HG03175 (cell line): ENCODE measurements around the gene FSD1L.

Source experiments
- ATAC-seq: cut with Tn5 transposase; IDR thresholded peaks from one replicate; pipeline ENCODE4 v1.9.1; 2021; ENCODE audit warnings: mild to moderate bottlenecking, moderate library complexity; ENCODE audit not compliant: unreplicated experiment

FSD1L gene

DNA sequence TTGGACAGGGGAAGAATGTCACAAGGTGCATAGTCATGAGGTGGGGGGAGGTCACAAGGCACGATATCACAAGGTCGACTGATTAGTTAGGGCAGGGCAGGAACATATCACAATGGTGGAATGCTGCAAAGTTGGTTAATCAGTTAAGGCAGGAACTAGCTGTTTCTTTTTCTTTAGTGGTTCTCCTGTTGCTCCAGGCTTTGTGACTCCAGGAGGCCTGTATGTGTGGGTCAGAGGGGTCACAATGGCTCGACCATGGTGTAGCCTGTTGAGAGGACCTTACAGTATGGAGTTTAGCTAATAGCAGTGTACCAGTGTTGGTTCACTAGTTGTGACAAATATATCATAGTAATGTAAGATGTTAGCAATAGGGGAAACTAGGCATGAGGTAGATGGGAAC lies 12.4 kb upstream of the FSD1L start:
- no peak for ATAC-seq

DNA sequence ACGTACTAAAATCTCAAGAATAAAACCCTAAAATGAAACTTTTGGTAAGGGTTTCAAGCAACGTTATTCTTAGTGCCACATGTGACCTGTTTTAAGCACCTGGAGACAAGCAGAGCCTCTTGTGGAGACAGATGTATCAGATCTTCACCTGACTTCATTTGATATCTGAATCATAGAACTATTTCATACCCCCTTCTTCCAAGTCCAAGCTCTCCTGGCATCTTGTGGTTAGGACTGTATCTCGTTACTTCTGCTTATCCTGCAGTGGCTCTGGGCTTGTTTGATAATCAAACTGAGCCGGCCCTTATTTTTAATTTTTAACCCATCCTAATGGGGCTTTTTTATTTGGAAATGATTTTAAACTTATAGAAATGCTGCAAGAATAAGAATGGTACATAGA lies 11.1 kb upstream of the FSD1L start:
- no peak for ATAC-seq

DNA sequence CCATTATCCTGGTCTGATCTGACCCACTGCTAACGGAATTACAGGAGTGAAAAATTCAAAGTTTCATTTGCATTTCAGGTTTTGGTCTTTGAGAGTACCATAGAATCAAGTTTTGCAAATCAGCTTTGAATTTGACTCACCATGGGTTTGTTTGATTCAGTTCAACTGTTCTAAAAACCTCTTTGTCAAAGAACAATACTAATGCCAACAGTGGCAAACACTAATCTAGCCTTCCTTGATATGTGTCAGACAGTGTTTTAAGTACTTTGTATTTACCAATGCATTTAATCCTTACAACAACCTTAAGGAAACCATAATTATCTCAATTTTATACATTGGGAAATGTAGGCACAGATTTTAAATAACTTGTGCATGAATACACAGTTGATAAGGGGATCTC lies 10.1 kb upstream of the FSD1L start:
- ATAC-seq, result no peak

DNA sequence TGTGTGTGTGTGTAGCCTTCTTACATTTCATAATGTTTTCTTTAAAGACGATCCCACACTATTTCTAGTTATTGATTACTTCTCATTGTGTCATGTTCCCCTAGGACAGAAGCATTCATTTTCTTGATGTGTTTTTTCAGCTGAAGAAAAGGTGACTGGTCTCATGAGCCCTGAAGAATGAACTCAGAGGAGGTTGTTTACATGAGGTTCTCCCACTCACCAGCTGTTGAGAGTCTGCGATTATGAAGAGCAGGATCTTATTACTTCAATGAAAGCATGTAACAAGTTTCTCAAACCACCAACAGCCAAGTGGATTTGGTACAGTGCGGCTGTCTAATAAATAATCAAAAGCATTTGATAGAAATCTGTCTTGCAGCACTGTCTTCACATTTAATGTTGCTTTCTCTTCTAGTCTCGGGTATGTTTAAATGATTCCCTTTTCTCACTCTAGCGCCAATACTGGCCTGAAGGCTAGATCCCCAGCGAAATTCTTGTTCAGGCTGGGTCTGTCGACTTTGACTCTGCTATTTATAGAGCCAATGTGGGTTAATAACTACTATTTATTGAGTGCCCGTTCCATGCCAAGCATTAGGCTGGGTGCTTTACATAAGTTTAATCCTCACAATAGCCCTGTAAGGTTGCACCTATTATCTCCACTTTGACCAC lies 9.6 kb upstream of the FSD1L start:
- no peak for ATAC-seq

DNA sequence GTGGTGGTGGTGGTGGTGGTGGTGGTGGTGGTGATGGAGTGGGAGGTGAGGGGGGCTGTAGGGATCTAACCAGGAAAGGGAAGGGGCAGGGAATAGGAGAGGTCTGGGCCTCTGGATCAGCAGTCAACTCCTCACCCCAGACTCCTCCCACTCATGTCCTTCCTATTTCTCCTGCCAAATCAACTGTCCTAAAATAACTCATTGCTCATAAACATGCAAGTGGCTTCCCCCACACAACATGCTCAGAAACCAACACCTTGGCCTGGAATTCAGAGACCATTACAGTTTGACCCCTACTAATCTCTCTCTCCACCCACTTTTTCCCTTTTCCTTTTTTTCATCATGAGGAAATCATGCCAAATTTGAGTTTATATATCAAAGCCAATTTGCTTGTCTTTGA lies 8.4 kb upstream of the FSD1L start:
- ATAC-seq, result no peak

DNA sequence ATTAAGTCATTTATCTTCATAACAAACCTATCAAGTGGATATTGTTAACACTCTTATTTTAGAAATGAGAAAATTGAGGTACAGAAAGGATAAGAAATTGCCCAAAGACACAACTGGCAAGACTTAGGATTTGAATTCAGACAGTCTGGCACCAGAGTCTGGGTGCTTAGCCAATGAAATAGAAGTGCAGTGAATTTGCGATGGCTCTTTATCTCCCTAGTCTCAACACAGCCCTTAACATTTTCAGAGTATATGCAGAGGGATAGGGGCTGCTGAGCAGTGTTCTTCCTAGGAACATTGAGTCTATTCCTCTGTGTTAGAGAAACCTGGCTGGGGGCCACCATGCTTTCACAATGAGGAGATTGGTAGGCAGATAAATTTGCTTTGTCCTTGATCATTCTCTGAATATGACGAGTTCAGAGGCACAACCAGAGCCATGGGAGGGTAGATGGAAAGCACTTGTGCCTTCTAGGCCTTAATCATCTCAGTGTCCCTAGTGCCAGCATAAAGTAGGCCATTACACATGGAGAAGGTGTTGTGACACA lies 6.1 kb upstream of the FSD1L start:
- ATAC-seq, result no peak

DNA sequence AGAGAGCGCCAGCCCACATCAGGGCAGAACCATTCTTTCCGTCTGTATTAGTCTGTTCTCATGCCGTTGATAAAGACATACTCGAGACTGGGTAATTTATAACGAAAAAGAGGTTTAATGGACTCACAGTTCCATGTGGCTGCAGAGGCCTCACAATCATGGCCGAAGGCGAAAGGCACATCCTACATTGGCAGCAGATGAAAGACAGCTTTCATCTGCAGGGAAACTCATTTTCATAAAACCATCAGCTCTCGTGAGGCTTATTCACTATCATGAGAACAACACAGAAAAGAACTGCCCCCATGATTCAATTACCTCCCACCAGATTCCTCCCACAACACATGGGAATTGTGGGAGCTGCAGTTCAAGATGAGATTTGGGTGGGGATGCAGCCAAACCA lies 4.7 kb upstream of the FSD1L start:
- ATAC-seq, result no peak

DNA sequence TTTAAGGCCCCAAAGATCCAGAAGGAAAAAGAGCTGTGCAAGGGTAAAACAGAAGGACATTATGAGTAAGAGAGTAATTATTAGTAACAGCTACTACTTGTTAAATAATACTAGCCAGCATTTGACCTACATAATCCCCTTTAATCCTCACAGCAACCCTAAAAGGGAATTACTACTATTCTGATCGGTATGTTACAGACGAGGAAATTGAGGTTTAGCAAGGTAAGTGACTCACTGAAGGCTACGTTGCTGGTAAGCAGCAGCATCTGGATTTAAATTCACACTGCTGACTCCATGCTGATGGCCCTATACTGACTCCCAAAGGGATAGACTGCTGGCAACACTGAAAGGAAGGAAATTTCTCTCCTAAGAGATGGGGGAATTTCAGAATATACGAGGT lies 3.7 kb upstream of the FSD1L start:
- ATAC-seq, result no peak

DNA sequence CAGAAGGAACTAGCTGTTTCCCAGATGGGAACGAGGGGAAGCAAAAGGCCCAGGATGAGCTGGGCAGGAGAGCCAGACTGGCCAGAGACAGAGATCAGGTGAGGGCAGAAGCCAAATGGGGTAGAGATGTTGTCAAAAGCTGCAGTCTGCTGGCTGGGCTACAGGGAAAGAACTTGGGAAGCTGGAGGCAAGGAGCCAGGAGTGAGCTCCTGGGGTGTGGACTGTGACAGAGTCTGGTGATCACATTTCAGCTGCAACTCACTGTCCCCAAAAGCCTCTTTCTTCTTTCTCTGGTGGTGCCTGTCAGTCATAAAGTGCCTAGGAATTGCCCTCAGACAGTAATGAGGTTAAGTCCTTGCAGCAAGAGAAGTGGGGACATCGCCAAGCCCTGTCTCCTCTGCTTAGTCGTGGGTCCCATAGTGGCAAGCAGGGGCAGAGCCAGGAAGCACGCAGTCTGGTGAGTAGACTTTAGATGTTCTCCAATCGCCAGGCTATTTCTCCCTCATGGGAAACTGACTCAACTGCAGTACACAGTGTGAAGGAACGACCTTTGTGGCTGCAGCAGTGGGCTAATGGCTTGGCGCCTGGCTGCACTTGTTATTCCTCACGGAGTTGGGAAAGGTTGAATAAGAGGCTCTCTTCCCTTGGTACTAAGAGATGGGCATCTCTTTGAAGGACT lies 2.5 kb upstream of the FSD1L start:
- no peak for ATAC-seq

DNA sequence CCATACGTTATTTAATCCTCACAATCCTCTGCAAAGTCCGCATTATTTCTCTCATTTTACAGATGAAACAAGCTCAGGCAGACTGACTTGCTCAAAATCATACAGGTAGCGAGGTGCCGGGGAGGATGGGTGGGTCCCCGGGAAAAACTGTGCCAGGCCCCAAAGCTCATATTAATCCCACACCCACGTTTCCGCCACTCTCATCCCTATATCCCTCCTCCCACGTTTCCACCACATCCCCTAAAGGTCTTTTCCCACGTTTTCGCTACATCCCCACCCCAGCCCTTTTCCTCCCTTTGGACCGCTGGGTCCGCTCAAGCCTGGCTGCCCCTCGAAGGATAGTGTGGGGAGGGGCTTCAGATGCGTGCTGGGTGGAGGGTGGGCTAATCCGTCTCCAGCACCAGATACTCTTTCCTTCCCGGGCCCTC lies 434 bp upstream of the FSD1L start:
- no peak for ATAC-seq

DNA sequence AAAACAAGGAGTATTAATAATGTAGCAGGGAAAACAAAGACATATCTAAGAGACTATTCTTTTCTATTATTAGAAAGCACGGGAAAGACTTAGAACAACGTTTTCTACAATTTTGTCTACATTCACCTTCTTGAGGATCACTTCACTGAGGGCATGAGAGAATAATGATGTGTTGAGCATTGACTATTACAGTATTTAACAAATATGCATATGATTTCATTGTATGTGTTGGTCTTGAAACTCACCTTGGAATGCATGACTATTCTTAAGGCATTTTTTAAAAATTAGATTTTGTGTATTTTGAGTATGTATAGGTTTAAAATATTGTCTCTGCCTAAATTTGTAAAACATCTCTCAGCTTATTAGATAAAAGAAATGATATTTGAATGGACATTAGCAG lies 1.2 kb downstream of the FSD1L start:
- ATAC-seq, result no peak

DNA sequence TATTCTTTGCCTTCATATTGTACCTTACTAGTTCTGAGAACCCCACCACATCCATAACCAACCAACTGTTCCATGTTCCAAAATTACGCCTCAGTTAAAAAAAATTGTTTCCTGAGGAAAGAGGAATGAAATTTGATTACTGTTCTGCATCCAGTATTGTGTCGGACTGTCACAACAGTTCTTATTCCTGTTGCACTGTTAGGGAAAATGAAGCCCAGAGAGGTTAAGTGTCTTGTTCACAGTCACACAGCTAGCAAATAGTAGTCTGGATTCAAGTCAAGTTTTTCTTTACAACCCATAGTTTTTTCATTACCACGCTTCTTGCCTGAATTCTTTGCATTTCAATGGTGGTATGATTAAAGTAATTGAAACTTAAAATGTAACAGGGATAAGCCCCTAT lies 4.4 kb downstream of the FSD1L start:
- ATAC-seq, result no peak

DNA sequence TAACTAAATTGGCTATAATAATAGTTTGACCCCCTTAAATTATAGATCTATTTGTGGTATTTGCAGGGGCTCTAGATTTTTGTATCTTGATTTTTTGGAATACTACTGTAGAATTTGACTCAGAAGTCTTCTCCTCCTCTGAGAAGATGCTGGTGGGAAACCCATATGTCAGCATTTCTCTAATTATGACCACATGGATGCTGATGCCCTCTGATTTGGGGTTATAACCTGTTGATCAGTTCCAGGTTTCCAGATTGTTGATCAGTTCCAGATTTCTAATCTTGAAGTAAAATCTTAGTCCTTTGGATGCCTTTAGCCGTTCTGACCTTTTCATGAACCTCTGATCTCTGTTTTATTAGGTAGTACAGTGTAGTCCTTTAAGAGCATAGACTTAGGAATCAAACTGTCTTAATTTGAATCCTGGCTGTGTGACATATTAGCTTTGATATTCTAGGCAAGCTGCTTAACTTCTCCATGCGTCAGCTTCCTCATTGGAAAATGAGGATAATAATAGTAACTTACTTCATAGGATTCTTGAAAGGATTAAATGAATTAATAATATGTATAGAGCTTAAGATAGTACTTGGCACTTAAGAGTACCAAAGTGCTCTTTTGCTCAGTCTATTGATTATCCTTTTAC lies 8.1 kb downstream of the FSD1L start:
- ATAC-seq, result no peak

DNA sequence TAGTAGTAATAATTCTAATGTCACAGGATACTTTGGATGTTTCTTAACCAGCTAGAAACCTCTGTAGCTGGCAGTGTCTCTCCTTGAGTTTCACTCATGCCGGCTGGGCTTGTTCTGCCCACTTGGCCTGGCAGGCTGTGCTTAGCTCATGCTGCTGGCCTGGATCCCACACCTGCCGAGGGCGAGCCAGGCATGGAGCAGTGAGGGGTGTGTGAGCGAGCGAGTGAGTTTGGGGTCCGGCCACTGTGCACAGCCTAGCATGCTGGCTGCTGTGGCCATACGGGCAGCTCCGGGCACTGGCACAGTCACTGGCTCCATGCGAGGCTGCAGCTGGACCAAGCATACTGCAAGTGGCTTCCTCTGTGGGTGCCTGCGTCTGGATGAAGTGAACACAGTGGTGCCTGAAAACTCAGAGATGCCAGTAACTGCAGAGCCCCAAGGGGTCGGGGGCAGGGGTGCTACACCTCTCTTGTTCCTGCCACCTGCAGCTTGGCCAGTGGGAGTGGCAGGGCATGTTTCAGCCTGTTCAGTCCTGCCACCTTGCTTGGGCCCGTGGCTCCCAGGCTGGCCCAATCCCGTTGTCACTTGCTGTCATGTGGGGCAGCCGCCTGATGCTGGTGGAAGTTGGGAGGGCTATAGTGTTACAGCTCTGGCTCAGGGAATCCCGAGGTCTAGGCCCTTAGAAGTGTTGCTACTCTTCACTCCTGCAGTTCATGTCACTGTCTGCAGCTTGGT lies 9.9 kb downstream of the FSD1L start:
- no peak for ATAC-seq

DNA sequence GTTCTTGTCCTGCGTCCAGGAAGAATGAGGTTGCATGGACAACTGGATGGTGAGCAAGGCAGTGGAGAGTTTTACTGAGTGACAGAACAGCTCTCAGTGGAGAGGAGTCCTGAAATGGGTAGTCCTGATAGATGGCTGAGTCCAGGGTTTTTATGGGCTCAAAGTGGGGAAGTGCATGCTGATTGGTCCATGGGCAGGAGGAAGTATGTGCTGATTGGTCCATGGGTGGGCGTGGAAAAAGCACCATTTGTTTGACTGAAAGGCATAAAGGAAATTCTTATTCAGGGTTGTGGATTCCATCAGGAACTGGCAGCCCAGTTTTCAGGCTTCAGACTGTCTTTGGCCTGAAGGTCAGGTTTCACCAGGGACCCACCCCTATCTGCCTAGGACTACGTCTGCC lies 10.6 kb downstream of the FSD1L start:
- ATAC-seq, result no peak

DNA sequence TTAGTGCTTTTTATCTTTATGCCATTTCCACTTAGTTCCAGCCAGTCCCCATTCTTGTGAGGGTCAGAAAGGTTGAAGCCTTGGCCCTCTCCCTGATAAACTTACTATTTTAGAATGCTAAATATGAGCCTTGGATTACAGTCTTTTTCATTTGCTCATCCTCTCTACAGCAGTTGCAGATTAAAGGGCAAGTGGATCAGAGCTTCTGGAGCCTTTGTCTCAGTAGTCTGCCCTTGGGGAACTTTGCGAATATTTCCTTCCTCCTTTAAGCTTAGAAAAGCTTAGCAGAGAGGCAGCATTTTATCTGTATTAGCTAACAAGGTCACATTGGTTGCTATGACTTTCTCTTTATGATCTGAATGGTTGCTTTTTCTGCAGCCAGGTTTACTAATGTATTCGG lies 11.5 kb downstream of the FSD1L start:
- ATAC-seq, result no peak

DNA sequence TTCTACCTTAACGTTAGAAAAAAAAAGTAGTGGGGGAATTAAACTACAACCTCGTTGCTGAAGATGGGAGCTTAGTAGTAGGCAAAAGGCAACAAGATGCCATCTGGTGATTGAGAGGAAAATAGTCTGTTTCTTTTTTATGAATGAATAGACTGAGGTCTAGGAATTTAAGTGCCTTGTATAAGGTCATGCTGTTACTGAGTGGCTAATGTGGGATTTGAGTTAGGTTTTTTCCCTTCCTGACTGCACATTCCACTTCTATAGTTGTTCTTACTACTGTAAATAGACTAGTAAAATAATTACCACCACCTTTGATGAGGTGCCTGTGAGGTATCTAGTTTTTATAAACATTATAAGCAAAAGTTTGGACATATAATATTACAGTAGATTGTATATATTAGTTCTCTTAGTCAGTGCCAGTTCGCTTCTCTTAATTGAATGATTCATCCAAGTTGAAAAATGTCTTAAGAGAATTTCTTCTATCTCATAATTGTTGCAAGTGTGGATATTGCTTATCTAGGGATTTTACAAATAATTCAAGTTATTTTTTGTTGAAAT lies 19.1 kb downstream of the FSD1L start:
- ATAC-seq, result no peak

DNA sequence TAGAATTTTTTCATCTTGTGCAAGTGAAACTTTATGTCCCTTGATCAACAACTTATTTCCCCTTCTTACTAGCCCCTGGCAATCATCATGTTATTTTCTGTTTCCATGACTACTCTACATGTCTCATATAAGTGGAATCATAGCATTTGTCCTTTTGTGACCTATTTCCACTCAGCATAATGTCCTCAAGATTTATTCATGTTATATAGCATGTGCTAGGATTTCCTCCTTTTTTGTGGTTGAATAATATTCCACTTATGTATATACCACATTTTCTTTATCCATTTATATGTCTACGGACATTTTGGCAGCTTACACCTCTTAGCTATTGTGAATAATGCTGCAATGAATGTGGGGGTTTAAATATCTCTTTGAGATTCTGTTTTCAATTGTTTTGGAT lies 21.0 kb downstream of the FSD1L start:
- ATAC-seq, result no peak

DNA sequence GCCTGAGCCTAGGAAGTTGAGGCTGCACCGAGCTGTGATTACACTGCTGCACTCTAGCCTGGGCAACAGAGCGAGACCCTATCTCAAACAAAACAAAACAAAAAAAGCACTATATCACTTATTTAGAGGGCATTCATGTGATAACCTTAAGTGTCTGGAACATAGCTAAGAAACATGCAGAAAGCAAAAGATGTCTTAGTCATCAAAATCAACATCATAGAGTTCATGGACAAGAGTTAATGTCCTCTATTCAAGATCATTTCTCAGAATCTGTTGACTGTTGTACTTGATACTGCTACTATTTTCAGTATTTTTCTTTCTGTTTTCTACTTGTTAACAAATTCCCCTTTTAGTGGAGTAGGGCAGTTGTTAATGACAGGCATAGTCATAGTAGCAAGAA lies 25.4 kb downstream of the FSD1L start:
- no peak for ATAC-seq

DNA sequence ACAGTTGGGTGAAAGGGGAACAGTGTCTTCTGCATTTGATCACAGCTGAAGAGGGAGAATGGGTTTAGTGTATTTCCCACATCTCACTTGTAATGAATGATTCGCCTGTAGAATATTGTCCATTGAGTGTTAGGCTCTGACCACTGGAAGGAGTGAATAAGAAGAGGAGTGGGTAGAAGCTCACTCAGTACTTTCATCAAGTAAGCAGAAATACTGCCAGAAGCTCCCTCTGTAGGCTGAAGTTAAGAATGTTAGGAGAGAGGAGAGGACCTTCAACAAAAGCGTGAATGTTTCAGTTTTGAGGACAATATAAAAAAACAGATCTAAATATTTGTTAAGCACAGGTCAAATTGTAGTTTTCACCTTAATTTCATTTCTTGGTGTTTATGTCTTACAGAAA lies 27.5 kb downstream of the FSD1L start:
- ATAC-seq, result no peak

DNA sequence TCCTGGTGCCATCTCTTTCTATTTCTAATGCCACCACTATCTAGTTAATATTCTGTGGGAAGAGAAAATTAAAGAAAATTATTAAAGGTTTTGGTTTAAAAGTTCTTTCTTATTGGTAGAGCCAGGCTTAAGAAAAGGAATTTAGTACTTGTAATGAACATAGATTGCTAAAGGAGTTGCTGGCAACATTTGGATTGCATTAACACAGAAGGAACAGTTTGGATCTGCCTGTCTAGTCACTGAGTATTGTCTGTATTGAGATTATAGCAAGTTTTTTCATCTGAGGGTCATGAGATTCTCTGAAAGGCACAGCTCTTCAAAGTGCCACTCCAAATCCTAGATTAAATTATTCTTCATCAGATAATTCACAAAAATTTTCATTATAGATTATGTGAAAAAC lies 32.0 kb downstream of the FSD1L start:
- no peak for ATAC-seq
